Spleen (tissue), 11 donors: ENCODE data around the gene MTIF2. TPM values are rescaled to one million over a fixed set of nuclear protein-coding genes. Genes with fewer than 3 reads are reported as not detected.
A peak's percentile ranks its signal among the peaks of the same experiment; 100 is the strongest.
"Not testable (repeated sequence)": the region's sequence is repeated elsewhere in the genome, so short reads cannot be mapped to it uniquely, and the experiment has no call there.

Experiments used
- DNase-seq: peaks from one replicate; pipeline ENCODE4 v3.0.0-alpha.2; 2020
- H3K27ac ChIP-seq, 8 donors: fragments of 200-600 bp; sonication (generic) in 7 of 8; 1 replicate in 4 of 8; 2 replicates in 4 of 8; pipeline versions ENCODE4 v1.5.0 to v1.8.0; 2016 to 2021; ENCODE audit warnings: inconsistent platforms in 4 of 8, mild to moderate bottlenecking in 4 of 8, moderate library complexity in 1 of 8
- H3K27me3 ChIP-seq, 7 donors: fragments of 200-600 bp; sonication (generic) in 6 of 7; replicated peaks in 1 of 7; 1 replicate in 4 of 7; 2 replicates in 3 of 7; pipeline versions ENCODE4 v1.5.0 to v1.8.0; 2016 to 2021; ENCODE audit warnings: inconsistent platforms in 3 of 7, mild to moderate bottlenecking in 1 of 7
- H3K36me3 ChIP-seq, 6 donors: fragments of 200-600 bp; sonication (generic) in 5 of 6; 1 replicate in 4 of 6; 2 replicates in 2 of 6; pipeline versions ENCODE4 v1.5.0 to v1.8.0; 2016 to 2021; ENCODE audit warnings: inconsistent platforms in 2 of 6
- H3K4me1 ChIP-seq, 6 donors: fragments of 200-600 bp; sonication (generic) in 5 of 6; 1 replicate in 3 of 6; 2 replicates in 3 of 6; pipeline versions ENCODE4 v1.5.0 to v1.8.0; 2016 to 2021; ENCODE audit warnings: inconsistent platforms in 3 of 6
- H3K4me3 ChIP-seq, 8 donors: fragments of 200-600 bp; sonication (generic) in 7 of 8; 1 replicate in 4 of 8; 2 replicates in 4 of 8; pipeline versions ENCODE4 v1.5.0 to v1.8.0; 2016 to 2021; ENCODE audit warnings: inconsistent platforms in 4 of 8, mild to moderate bottlenecking in 4 of 8, moderate library complexity in 2 of 8
- H3K9me3 ChIP-seq, 8 donors: fragments of 200-600 bp; sonication (generic) in 7 of 8; 1 replicate in 4 of 8; 2 replicates in 4 of 8; pipeline versions ENCODE4 v1.5.0 to v1.8.0; 2016 to 2021; ENCODE audit warnings: inconsistent platforms in 4 of 8
- CTCF ChIP-seq, 11 experiments: fragments of 200-600 bp in 7 of 11; fragments of 450-650 bp in 4 of 11; sonication (generic) in 4 of 11; IDR thresholded peaks in 8 of 11; conservative IDR thresholded peaks in 3 of 11; 1 replicate in 7 of 11; 2 replicates in 4 of 11; pipeline versions ENCODE4 v1.4.0 to v1.8.0; 2016 to 2021; ENCODE audit warnings: antibody characterized with exemption in 11 of 11, inconsistent platforms in 4 of 11, mild to moderate bottlenecking in 1 of 11
- POLR2A ChIP-seq, 3 donors: fragments of 450-650 bp; IDR thresholded peaks; one replicate each; pipeline ENCODE4 v1.5.1; 2017; ENCODE audit warnings: antibody characterized with exemption in 3 of 3, mild to moderate bottlenecking in 1 of 3
- POLR2AphosphoS5 ChIP-seq, 3 donors: sonication (generic); formaldehyde crosslinking; IDR thresholded peaks; one replicate each; pipeline ENCODE4 v1.5.1; 2017; ENCODE audit warnings: antibody characterized with exemption in 3 of 3
- WGBS, 5 donors: extraction: QIAGEN DNeasy Blood & Tissue Kit in 3 of 5; methylation state at CpG; one replicate each; pipeline versions ENCODE4 v1.1.5 to v1.1.7; 2013 to 2018; 5-methylcytosine and 5-hydroxymethylcytosine counted together
- intact Hi-C: fragments of 100-400 bp; cut with DNase I; formaldehyde crosslinking; loops from one replicate; pipeline ENCODE4 v1.15.0; 2023; ENCODE audit warnings: low total_unique reads
- polyA plus RNA-seq, 3 donors: library from polyadenylated mRNA; stranded (reverse); fragments of 200-250 nt; gene quantifications; one replicate each; pipeline ENCODE4 v1.2.1, GENCODE V29; 2013
- total RNA-seq, 7 donors: library from RNA; depleted of rRNA in 3 of 7; stranded (reverse); fragments of >200 nt in 3 of 7; fragmentation: NEBNext Ultra II Directional in 4 of 7; extraction: Animal tissue kit (Norgen Biotek cat#: 25700) in 4 of 7; gene quantifications; one replicate each; pipeline versions ENCODE4 v1.1.0 to v1.2.1, GENCODE V29; 2016 to 2021
- donor health status: healthy with polysubstance abuse.
- donor health status: DM: no; HTN: no; CAD: no; lungs with moderate emphysema.
- donor health status: DM: no; HTN: no; CAD: no.
- donor health status: Bipolar disorder and iron deficiency.
- donor health status: healthy.
- donor health status: DM: no; HTN: no; CAD: no.
- donor health status: DM: yes; HTN: yes; CAD: no.

Gene MTIF2
- total and polyA plus RNA-seq, 10 donors, result 18.4 to 28.5 (median 21.4) TPM

GRCh38 chr2:55282110-55282917, 13.3 kb upstream of the MTIF2 start:
- DNase-seq, result peak; percentile 99
- no peaks in the 10 kb centered on the region for H3K36me3 ChIP-seq
- intact Hi-C loops, result no loop called here
- WGBS, 5 donors, result 1 to 3% (median 1%) methylated on average over 22 to 60 of the region's 60 CpGs
- no peaks in the 10 kb centered on the region for H3K27me3 ChIP-seq
- H3K4me3 ChIP-seq, result peak overlapping the region; percentile 44 to 77 (median 60)
- peak in 2 of 3 donors; percentile 61 to 74 for TF ChIP-seq POLR2A (IDR thresholded peaks at IDR 0.05)
- peak in 1 of 11 experiments; percentile 14 for TF ChIP-seq CTCF (IDR thresholded peaks at IDR 0.05 in 8 of 11, conservative IDR thresholded peaks at IDR 0.05 in 3 of 11)
- peak; percentile 96 to 98 (median 97) for TF ChIP-seq POLR2AphosphoS5 (IDR thresholded peaks at IDR 0.05)
- H3K27ac ChIP-seq, result peak overlapping the region; percentile 89 to 97 (median 94)
- no peaks in the 10 kb centered on the region for H3K9me3 ChIP-seq
- peaks cover 3 to 37% (median 25%) of the 10 kb centered on the region in 6 donors for H3K4me1 ChIP-seq

DNA sequence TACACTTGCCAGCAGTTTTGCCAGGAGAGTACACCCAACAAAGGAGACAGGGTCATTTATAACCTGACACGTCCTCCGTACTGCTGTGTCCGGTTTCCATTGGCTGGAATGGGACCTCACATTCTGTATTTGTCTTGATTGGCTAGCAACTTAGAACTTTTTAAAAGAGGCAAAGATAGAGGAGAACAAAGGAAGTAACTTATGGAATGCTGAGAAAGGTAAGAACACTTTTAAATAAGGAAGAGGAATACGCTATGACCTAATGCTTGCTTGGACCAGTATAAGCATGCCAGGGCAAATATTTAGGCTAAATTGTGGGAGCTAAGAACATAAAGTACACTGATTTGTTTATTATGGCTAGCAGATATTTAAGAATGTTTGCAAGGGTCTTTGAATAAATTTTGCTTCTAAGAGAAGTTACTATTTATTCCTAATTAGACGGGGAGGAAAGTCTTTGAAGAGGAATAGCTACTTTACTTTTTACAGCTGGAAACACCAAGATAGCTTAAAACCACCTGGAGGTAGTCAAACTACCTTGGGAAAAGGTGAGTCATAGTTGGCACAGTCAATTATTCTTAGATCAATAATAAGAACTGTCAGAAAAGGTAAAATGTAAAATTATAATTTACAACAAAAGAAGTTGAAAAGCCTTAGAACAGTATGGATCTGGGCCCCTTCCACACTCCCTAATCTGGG, 12.0 kb upstream of the MTIF2 start:
- H3K27me3 ChIP-seq, DNase-seq, H3K36me3 ChIP-seq, intact Hi-C loops, H3K9me3 ChIP-seq: not testable (repeated sequence)
- Histone ChIP-seq H3K4me3 (peak overlapping the region in 1 of 8 donors; percentile 77), H3K27ac (peak overlapping the region in 5 of 8 donors; percentile 91 to 95 (median 94)), H3K4me1 (peaks cover 3 to 37% (median 25%) of the 10 kb centered on the region in 6 donors)
- 85 to 98% (median 88%) methylated on average over 5 of the region's 5 CpGs for WGBS, 5 donors

DNA sequence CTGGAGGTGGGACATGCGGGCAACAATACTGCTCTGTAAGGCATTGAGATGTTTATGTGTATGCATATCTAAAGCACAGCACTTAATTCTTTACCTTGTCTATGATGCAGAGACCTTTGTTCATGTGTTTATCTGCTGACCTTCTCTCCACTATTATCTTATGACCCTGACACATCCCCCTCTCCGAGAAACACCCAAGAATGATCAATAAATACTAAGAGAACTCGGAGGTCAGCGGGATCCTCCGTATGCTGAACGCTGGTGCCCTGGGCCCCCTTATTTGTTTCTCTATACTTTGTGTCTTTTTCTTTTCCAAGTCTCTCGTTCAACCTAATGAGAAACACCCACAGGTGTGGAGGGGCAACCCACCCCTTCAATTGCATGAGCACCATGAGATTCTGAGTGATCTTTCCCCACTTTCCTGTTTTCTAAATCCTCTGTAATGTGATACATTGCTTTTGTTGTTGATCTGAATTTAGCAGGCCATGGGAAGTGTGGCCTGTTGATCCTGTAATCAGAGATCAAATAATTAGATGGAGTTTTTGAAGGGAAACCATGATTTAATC, 10.9 kb upstream of the MTIF2 start:
- H3K4me3 ChIP-seq, H3K9me3 ChIP-seq, H3K27ac ChIP-seq, H3K36me3 ChIP-seq, intact Hi-C loops, DNase-seq, H3K27me3 ChIP-seq: not testable (repeated sequence)
- H3K4me1 ChIP-seq, result peaks cover 3 to 34% (median 24%) of the 10 kb centered on the region in 6 donors
- 83 to 88% (median 84%) methylated on average over 7 of the region's 7 CpGs for WGBS, 5 donors

DNA sequence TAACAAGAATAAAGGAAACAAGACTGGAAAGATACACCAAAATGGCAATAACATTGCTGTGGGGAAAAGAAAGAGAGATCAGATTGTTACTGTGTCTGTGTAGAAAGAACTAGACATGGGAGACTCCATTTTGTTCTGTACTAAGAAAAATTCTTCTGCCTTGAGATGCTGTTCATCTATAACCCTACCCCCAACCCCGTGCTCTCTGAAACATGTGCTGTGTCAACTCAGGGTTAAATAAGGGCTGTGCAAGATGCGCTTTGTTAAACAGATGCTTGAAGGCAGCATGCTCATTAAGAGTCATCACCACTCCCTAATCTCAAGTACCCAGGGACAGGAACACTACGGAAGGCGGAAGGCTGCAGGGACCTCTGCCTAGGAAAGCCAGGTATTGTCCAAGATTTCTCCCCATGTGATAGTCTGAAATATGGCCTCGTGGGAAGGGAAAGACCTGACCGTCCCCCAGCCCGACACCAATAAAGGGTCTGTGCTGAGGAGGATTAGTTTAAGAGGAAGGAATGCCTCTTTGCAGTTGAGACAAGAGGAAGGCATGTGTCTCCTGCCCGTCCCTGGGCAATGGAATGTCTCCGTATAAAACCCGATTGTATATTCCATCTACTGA, 10.3 kb upstream of the MTIF2 start:
- intact Hi-C loops, result not testable (repeated sequence)
- WGBS, 5 donors, result 52 to 79% (median 70%) methylated on average over 10 of the region's 10 CpGs

DNA sequence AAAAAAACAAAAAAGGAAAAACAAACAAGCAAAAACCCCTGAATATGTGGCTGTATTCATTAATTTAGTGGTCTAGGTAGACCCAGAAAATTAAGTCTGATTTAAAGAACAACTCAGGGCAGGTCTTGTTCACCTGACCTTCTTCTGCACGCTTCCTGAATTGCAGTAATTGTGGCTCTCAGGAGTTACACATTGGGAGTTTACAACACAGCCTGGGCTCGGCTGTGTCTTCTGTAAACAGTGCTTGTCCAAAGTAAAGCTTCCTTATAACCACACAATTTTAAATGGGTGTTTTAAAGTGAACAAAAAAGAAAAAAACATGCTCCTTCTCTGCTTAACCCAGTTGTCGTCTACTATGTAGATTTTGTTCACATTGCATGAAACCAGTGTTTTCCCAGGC, 8.3 kb upstream of the MTIF2 start:
- no peaks in the 10 kb centered on the region for H3K9me3 ChIP-seq
- 62 to 88% (median 80%) methylated on average over 3 of the region's 3 CpGs for WGBS, 5 donors
- intact Hi-C loops, result no loop called here
- H3K4me1 ChIP-seq, result peaks cover 0 to 8% (median 5%) of the 10 kb centered on the region in 6 donors
- no peak for DNase-seq
- no peak overlapping the region for H3K27ac ChIP-seq
- H3K36me3 ChIP-seq, result no peaks in the 10 kb centered on the region
- TF ChIP-seq POLR2AphosphoS5 (IDR thresholded peaks at IDR 0.05) (no peak), POLR2A (IDR thresholded peaks at IDR 0.05) (no peak), CTCF (IDR thresholded peaks at IDR 0.05 in 8 of 11, conservative IDR thresholded peaks at IDR 0.05 in 3 of 11) (no peak)
- no peaks in the 10 kb centered on the region for H3K27me3 ChIP-seq
- no peak overlapping the region for H3K4me3 ChIP-seq

More for the DNA sequence above, 10.3 kb upstream of the MTIF2 start:
- not testable (repeated sequence) for H3K4me3 ChIP-seq, H3K27ac ChIP-seq, H3K36me3 ChIP-seq, H3K27me3 ChIP-seq, DNase-seq, H3K9me3 ChIP-seq
- peaks cover 3 to 27% (median 22%) of the 10 kb centered on the region in 6 donors for H3K4me1 ChIP-seq

DNA sequence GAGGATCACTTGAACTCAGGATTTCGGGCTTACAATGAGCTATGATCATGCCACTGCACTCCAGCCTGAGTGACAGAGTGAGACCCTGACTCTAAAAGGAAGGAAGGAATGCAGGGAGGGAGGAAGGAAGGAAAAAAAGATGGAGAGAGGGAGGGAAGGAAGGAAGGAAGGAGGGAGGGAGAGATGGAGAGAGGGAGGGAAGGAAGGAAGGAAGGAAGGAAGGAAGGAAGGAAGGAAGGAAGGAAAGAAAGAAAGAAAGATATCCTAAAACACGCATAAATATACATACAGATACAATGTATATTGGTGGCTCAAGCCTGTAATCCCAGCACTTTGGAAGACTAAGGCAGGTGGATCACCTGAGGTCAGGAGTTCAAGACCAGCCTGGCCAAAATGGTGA, 5.3 kb upstream of the MTIF2 start:
- intact Hi-C loops, result not testable (repeated sequence)
- peaks cover 6 to 11% (median 10%) of the 10 kb centered on the region in 6 donors for H3K4me1 ChIP-seq
- 78 to 94% (median 83%) methylated on average over 2 of the region's 2 CpGs for WGBS, 5 donors

More for the DNA sequence above, 5.3 kb upstream of the MTIF2 start:
- H3K9me3 ChIP-seq, H3K36me3 ChIP-seq, H3K27ac ChIP-seq, DNase-seq, H3K27me3 ChIP-seq, H3K4me3 ChIP-seq: not testable (repeated sequence)
